ENCODE data around the gene TOP2B.

Gene TOP2B

GRCh38 chr3:25618028-25618427 is 46.7 kb downstream of the TOP2B start:
- DNase-seq, result no peak

GRCh38 chr3:25611193-25611592 is 53.5 kb downstream of the TOP2B start:
- no peak for DNase-seq

DNA sequence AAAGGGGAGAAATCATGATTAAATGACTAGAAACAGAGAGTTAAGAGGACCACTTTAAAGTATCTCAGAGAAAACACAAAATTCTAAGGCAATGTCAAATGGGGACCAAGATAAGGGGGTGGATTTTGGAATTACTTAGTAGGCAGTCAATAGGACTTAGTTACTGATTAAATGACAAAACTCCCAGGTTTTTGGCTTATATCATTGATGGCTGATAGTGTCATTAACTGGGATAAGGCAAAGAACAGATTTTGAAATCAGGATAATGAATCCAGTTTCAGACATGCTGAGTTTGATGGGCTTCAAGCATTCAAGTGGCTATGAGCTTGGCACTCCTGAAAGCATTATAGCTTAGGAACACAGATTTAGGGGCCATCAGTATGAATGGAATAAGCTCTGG is 53.9 kb downstream of the TOP2B start:
- no peak for DNase-seq

DNA sequence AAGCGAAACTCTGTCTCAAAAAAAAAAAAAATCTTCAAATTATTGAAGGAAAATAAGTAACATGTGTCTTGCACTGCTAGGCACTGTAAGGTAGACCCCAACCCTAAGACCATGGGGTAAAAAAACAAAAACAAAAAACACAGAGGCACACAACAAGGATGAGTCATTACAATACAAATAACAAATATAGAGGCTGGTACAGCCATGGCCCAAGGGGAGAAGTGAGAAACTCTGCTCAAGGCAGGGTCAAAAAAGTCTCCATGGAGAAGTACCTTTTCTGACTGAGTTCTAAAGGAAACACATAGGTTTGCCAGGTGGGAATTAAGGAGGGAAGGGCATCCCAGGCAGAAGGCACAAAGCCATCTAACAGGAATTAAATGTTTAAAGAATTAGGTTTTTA is 54.5 kb downstream of the TOP2B start:
- DNase-seq, result no peak

DNA sequence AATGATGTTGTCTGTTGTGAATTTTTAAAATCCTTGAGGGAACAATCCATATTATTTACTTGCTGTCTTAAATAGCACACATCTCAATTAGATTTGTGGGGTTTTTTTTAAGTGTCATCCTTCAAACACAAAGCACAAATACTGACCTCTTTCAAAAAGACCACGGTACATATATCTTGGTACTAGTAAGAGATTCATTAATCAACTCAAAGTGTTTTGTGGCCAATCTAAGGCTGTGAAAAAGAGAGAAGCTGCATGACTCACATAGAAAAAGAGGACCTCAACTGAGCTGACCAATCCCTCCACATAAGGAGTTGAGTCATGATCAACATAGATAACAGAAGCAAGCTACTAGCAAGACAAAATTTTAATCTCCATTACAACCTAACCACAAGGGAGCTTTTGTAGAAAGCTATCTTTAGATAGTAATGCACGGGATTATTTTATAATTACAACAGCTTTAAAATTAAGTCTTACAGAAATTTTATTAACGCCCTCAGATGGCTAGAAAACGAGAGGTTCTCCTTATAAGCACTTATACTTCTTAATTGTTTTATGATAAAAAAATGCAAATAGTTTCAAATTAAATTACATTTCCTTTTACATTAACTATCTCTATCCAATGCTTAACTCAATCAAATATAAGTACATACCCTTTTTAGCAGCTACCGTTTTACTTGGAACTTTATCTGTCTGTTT is 60.5 kb downstream of the TOP2B start:
- DNase-seq, result no peak

DNA sequence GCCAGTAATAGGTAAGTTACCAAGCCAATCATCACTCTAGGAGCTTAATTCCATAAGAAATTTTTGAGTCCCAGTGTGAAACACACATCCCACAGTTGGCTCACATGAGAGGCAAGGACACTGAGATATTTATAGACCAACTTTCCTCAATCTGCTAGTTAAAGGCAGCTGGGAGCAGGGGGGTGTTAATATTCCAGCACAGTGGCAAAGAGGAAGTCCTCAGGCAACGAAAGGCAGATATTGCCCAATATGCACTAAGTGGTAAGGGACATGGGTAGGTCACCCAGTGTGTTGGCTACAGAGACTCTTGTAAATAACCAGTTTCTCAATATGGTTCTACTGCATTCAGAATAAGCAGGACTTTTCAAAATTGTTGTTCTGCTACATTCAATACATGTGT is 61.0 kb downstream of the TOP2B start:
- no peak for DNase-seq

- DNase-seq, result no peak
Measured at GRCh38 chr3:25597535-25598101, 67.1 kb downstream of the TOP2B start.

- no peak for DNase-seq
Measured at GRCh38 chr3:25594007-25594502, 70.7 kb downstream of the TOP2B start.

DNA sequence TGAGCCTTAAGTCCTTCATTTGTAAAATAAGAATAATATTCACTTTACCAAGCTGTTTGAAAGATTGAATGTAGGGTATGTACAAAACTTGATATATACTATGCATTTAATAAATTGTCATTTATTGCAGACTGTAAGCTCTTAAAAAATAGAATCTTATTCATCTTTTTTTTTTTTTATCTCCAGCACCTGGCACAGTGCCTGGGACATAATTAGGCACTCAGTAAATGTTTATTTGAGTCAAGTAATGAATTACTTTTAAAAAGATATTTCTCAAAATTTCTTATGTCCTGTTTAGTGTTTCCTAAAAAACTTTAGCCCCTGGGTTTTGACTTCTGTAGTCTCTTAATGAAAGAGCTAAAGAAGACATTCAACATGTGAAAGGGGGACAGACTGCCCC is 71.7 kb downstream of the TOP2B start:
- DNase-seq, result no peak

GRCh38 chr3:25592510-25592968 is 72.2 kb downstream of the TOP2B start:
- DNase-seq, result no peak

GRCh38 chr3:25589783-25590258 is 74.9 kb downstream of the TOP2B start:
- DNase-seq, result no peak

DNA sequence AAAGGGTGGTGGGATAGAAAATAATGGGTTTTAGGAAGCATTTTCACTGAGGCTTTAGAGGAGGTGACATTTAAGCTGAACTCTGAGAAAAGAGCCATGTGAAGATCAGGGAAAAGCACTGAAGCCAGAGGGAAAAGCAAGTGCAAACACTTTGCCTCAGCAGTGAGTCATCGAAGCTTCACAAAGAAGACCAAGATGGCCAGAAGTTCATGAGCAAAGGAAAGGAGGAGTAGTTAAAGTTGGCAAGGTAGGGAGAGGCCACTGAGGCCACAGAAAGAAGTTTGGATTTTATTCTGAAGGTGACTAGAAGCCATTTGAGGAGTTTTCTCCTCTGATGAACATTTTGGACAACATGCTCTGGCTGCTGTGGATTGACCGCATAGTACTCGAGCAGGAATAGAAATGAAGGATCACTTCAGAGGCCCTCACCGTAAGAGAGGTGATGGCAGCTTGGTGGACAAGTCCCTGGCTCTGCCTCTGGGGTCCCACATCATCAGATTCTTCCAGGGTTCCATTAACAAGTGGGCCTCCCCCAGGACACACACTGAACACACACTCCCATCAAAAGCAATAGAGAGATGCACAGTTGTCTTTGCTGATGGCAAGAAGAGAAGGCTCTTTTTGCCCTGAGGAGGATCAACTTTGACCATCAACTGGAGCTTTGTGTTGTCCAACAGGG is 75.5 kb downstream of the TOP2B start:
- no peak for DNase-seq

DNA sequence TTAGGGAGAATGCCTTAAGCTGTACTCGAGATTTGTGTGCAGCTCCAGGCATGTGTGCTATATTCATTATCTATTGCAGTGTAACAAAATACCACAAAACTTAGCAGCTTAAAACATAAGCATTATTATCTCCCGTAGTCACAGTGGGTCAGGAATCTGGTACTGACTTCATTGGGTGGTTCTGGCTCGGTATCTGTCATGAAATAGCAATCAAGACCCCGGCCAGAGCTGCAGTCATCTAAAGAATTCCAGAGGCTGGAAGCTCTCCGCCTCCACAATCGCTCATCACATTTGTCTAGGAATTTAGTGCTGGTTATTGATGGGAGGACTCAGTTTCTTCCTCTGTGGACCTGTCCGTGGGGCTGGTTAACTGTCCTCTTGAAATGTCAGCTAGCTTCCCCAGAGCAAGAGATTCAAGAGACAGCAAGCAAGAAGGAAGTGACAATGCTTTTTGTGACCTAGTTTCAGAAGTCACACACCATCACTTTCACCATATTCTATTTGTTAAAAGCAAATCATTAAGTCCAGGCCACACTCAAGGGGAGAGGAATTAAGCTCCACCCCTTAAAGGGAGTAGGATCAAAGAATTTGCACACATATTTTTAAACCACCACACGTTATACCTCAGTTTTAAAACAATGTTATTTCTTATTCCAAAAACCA is 76.1 kb downstream of the TOP2B start:
- no peak for DNase-seq

GRCh38 chr3:25587975-25588374 is 76.7 kb downstream of the TOP2B start:
- DNase-seq, result no peak

DNA sequence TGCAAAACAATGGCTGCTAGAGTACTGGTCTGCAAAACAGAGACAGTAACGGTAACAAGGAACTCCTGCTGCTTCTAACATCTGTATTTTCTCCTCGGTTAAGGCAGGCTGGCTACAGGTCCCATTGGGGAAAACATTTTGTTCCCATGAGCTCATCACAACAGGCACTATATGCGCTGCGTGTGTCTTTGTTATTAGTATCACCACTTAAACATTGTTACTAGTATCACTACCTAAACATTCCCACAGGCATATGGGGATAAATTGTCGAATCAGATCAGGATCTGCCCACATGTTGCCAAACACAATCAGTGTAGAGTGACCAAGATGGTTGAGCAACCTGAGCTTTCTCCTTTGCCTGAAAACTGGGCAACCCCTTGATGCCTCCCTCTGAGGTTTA is 77.2 kb downstream of the TOP2B start:
- DNase-seq, result no peak

GRCh38 chr3:25587094-25587493 is 77.6 kb downstream of the TOP2B start:
- DNase-seq, result no peak

- DNase-seq, result no peak
Measured at GRCh38 chr3:25586553-25586952, 78.2 kb downstream of the TOP2B start.

DNA sequence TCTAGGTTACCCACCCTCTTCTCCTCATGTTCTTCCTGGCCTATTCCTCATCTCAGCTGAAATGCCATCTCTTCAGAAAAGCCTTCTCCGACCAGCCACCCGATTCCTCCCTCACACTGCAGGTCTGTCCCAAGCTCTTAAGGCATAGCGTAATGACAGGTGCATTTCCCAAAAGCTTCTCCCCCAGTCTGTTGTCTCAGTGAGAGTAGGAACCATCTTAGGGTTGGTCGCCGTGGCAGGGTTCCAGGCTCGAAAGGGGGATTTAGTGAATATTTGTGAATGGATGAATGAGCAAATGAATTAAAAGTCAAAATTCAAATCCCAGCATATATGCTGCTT is 78.6 kb downstream of the TOP2B start:
- no peak for DNase-seq

DNA sequence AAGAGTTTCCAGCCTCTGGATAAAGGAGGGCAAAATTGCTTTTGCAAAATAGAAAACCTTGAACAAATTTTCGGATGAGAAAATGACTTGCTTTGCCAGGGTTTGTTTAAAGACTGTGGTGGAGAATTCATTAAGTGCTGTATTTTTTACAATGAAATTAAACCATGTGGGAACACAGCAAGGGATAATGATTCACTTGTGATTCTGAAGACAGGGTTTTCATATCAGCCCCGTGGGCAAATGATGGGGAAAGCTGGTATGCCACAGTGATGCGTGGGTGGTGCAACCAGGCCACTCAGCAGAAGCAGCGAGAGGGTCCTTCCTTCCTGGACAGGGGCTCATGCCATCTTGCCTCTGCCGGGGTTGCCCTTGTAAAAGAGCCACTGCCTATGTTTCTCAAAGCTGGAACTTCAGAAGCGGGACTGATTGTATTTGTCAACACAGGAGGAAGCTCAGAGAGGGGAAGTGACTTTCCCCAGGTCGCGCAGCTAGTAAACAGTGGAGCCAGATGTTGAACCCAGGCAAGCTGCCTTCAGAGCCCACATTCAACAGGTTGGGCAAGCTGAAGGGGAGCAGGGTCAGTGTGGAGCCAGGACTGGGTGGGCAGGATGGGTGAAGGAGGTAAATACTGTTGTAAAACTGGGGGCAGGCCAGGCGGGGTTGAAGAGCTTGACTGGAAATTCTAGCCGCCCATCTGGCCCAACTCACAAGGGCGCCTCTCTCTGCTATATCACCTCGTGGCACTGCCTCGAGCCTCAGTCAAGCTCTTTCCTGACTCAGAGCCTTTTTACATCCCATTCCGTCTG is 79.1 kb downstream of the TOP2B start:
- no peak for DNase-seq

DNA sequence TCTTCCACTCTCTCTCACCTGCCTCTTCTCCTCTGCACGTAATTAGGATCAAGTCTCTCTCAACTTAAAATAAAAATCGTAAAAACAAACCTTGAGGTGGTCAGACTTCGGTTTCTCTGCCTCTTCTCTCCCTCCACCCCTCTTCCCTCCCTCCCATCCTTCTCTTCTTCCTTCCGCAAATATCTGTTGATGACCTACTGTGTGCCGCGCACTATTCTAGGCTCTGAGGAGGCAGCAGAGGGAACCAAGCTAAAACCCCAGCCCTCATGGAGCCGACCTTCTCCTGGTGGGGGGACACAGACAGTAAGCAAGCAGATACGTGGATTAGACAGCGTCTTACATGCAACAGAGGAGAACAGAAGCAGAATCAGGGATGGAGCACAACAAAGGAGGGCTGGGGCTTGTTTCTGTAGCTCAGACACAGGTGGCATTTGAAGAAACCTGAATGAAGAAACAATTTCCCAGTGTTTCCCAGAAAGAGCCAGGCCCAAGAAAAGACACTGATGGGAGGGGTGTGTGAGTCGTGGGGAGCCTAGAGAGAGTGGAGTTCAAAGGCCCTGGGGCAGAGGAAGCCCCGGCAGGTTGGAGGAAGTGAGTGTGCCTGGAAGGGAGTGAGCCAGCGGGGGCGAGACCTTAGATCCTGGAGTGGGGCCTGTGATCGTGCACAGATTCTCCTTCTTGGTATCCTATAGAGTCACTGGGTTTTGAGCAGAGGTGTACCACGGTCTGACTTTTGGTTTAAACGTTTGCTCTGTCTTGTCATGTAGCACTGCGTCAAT is 80.5 kb downstream of the TOP2B start:
- no peak for DNase-seq

- no peak for DNase-seq
Measured at GRCh38 chr3:25583343-25583742, 81.4 kb downstream of the TOP2B start.

DNA sequence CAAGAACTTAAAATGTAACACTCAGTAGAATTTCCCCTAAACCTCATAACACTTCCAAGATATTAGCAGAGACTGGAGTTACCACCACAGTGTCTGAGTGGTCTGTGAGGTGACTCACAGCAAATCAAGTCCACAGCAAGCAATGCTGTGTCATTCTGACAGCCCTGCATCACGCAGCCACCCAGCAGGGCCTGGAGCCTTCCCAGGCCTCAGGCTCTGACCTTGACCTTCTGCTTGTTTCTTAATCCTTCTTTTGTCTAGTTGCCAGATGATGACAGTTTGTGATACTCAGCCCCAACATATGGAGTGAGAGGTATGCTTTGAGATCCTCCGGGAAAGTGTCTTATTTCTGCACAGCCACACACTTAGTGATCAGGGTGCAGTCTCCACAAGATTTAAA is 82.5 kb downstream of the TOP2B start:
- DNase-seq, result no peak
